WTC11 (cell line): ENCODE data around the gene SLC29A1. TPM values are rescaled to one million over a fixed set of nuclear protein-coding genes. Genes with fewer than 3 reads are reported as not detected.

Experiments
- ATAC-seq: fragments of 200-7000 bp; cut with Tn5 transposase; 2 replicates; pipeline ENCODE4 v1.10.0; 2021; ENCODE audit warnings: mild to moderate bottlenecking, moderate library complexity
- CTCF ChIA-PET: fragments of 300-600 bp; sonication (Branson Sonifier 250); formaldehyde crosslinking; loops from one replicate; lab custom pipeline; 2021; ENCODE audit warnings: antibody characterized with exemption; lab: Charles Lee
- POLR2A ChIA-PET: fragments of 350-600 bp; sonication (Branson Sonifier 250); formaldehyde crosslinking; loops from one replicate; lab custom pipeline; 2021; ENCODE audit warnings: antibody characterized with exemption; lab: Charles Lee
- DNase-seq: peaks from one replicate; pipeline ENCODE4 v3.0.0; 2021; ENCODE audit warnings: low spot score
- H3K27ac Mint-ChIP-seq: 2 replicates; pipeline ENCODE4 v1.8.0; 2021; ENCODE audit warnings: mixed read lengths
- H3K27me3 Mint-ChIP-seq: 2 replicates; pipeline ENCODE4 v1.8.0; 2021; ENCODE audit warnings: low read depth, mild to moderate bottlenecking, moderate library complexity, mixed read lengths
- H3K36me3 Mint-ChIP-seq: 2 replicates; pipeline ENCODE4 v1.8.0; 2021; ENCODE audit warnings: mixed read lengths
- H3K4me1 Mint-ChIP-seq: 2 replicates; pipeline ENCODE4 v1.8.0; 2022; ENCODE audit warnings: mixed read lengths
- H3K4me3 Mint-ChIP-seq: 2 replicates; pipeline ENCODE4 v1.8.0; 2021; ENCODE audit warnings: mild to moderate bottlenecking, moderate library complexity, mixed read lengths
- H3K9me3 Mint-ChIP-seq: 2 replicates; pipeline ENCODE4 v1.8.0; 2021; ENCODE audit warnings: mixed read lengths
- CBFB ChIP-seq: sonication (generic); formaldehyde crosslinking; IDR thresholded peaks from 2 replicates; pipeline ENCODE4 v1.8.1; 2022; ENCODE audit warnings: mild to moderate bottlenecking, low read depth, missing genetic modification reagents
- CREM ChIP-seq: sonication (generic); formaldehyde crosslinking; IDR thresholded peaks from 2 replicates; pipeline ENCODE4 v1.8.1; 2022; ENCODE audit warnings: mild to moderate bottlenecking, missing genetic modification reagents, moderate library complexity
- FOXJ3 ChIP-seq: sonication (generic); formaldehyde crosslinking; IDR thresholded peaks from 2 replicates; pipeline ENCODE4 v1.9.0; 2021; ENCODE audit warnings: missing genetic modification reagents, mild to moderate bottlenecking, borderline replicate concordance
- FOXK1 ChIP-seq: sonication (generic); formaldehyde crosslinking; IDR thresholded peaks from 2 replicates; pipeline ENCODE4 v1.8.0; 2022; ENCODE audit warnings: mild to moderate bottlenecking, moderate library complexity, missing genetic modification reagents
- GABPB1 ChIP-seq: sonication (generic); formaldehyde crosslinking; IDR thresholded peaks from 2 replicates; pipeline ENCODE4 v1.8.1; 2023; ENCODE audit warnings: mild to moderate bottlenecking, missing genetic modification reagents
- IRF2 ChIP-seq: sonication (generic); formaldehyde crosslinking; IDR thresholded peaks from 2 replicates; pipeline ENCODE4 v1.8.0; 2022; ENCODE audit warnings: low read depth, missing genetic modification reagents, borderline replicate concordance
- JUN ChIP-seq: sonication (generic); formaldehyde crosslinking; IDR thresholded peaks from 2 replicates; pipeline ENCODE4 v1.8.0; 2023; ENCODE audit warnings: mild to moderate bottlenecking, missing genetic modification reagents
- MYBL2 ChIP-seq: sonication (generic); formaldehyde crosslinking; IDR thresholded peaks from 2 replicates; pipeline ENCODE4 v1.8.1; 2023; ENCODE audit warnings: mild to moderate bottlenecking, moderate library complexity, missing genetic modification reagents
- NR2C2 ChIP-seq: sonication (generic); formaldehyde crosslinking; IDR thresholded peaks from 2 replicates; pipeline ENCODE4 v1.8.0; 2022; ENCODE audit warnings: mild to moderate bottlenecking, missing genetic modification reagents
- NR3C1 ChIP-seq: sonication (generic); formaldehyde crosslinking; conservative IDR thresholded peaks from 2 replicates; pipeline ENCODE4 v1.8.1; 2023; ENCODE audit warnings: low read depth, mild to moderate bottlenecking, missing genetic modification reagents
- SOX15 ChIP-seq: fragments of 250-450 bp; sonication (Bioruptor Pico); IDR thresholded peaks from 2 replicates; pipeline ENCODE4 v1.9.0; 2021; ENCODE audit warnings: mild to moderate bottlenecking
- SP1 ChIP-seq: sonication (generic); formaldehyde crosslinking; conservative IDR thresholded peaks from 2 replicates; pipeline ENCODE4 v1.8.1; 2022; ENCODE audit warnings: missing genetic modification reagents
- ZBTB21 ChIP-seq: sonication (generic); formaldehyde crosslinking; IDR thresholded peaks from 2 replicates; pipeline ENCODE4 v1.8.1; 2023; ENCODE audit warnings: mild to moderate bottlenecking, missing genetic modification reagents, borderline replicate concordance
- ZNF138 ChIP-seq: sonication (generic); formaldehyde crosslinking; conservative IDR thresholded peaks from 2 replicates; pipeline ENCODE4 v1.8.1; 2022; ENCODE audit warnings: mild to moderate bottlenecking, moderate library complexity, missing genetic modification reagents
- ZNF263 ChIP-seq: sonication (generic); formaldehyde crosslinking; IDR thresholded peaks from 2 replicates; pipeline ENCODE4 v1.8.1; 2022; ENCODE audit warnings: low read depth, mild to moderate bottlenecking, moderate library complexity, missing genetic modification reagents
- ZNF317 ChIP-seq: sonication (generic); formaldehyde crosslinking; IDR thresholded peaks from 2 replicates; pipeline ENCODE4 v1.8.1; 2023; ENCODE audit warnings: low read depth, mild to moderate bottlenecking, moderate library complexity, missing genetic modification reagents, borderline replicate concordance
- ZNF423 ChIP-seq: fragments of 250-450 bp; sonication (Bioruptor Pico); IDR thresholded peaks from 2 replicates; pipeline ENCODE4 v2.1.2; 2022; ENCODE audit warnings: mild to moderate bottlenecking, moderate library complexity
- total RNA-seq: library from RNA; stranded (reverse); gene quantifications from 3 replicates; pipeline ENCODE4 v1.2.3, GENCODE V29; 2021
- TF ChIP-seq, protein P1 (sequence below): sonication (generic); formaldehyde crosslinking; IDR thresholded peaks from 2 replicates; pipeline ENCODE4 v1.8.0; 2022; ENCODE audit warnings: mild to moderate bottlenecking, missing genetic modification reagents
- TF ChIP-seq, protein P2 (sequence below): fragments of 200-600 bp; IDR thresholded peaks from 2 replicates; pipeline ENCODE4 v1.8.0; 2022; ENCODE audit warnings: antibody characterized with exemption
- TF ChIP-seq, protein P3 (sequence below): sonication (generic); formaldehyde crosslinking; IDR thresholded peaks from 2 replicates; pipeline ENCODE4 v1.8.1; 2023; ENCODE audit warnings: mild to moderate bottlenecking, missing genetic modification reagents
- TF ChIP-seq, protein P4 (sequence below): sonication (generic); formaldehyde crosslinking; IDR thresholded peaks from 2 replicates; pipeline ENCODE4 v1.8.1; 2022; ENCODE audit warnings: mild to moderate bottlenecking, missing genetic modification reagents, moderate library complexity, borderline replicate concordance
- TF ChIP-seq, protein P5 (sequence below): sonication (generic); formaldehyde crosslinking; IDR thresholded peaks from 2 replicates; pipeline ENCODE4 v1.8.0; 2022; ENCODE audit warnings: mild to moderate bottlenecking, missing genetic modification reagents
- TF ChIP-seq, protein P6 (sequence below): sonication (generic); formaldehyde crosslinking; IDR thresholded peaks from 2 replicates; pipeline ENCODE4 v1.8.1; 2023; ENCODE audit warnings: mild to moderate bottlenecking, missing genetic modification reagents
- TF ChIP-seq, protein P7 (sequence below): sonication (generic); formaldehyde crosslinking; IDR thresholded peaks from 2 replicates; pipeline ENCODE4 v1.8.1; 2022; ENCODE audit warnings: low read depth, mild to moderate bottlenecking, moderate library complexity, missing genetic modification reagents, borderline replicate concordance

SLC29A1 gene
- total RNA-seq, 1 experiment from 2014 or later = 139 TPM

DNA sequence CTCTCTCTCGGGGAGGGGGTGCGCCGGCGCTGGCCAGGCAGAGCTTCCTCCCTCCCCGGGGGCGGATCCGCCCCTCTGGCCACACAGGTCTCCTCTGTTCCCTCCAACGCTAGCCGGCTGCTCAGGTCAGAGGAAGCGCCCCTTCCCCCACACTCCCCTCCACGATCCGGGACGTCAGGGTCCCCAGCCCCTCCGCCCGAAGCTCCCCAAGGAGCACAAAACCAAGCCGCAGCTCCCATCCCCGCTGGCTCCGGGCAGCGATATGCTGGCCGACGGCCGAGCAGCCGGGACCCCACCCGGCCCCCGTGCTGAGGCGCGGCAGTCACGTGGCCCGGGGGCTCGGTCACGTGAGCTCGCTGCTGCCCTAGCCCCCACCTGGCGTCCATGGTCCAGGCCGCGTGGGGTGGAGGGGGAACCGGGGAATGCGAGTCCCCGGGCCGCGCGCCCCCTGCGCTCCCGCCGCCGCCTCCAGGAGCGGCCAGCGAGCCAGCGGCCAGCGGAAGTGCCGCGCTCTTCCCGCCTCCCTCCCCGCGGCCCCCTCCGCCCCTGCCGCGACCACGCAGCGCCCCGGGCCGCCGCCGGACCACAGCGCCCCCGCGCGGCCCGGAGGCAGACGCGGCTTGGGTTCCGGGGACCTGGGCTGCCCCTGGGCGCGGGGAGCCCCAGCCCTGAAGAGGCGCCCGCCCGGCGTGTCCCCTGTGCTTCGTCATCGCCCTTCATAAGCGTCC lies 33.8 kb downstream of the SLC29A1 start, which contains the start of gene SLC35B2:
SLC35B2 (minus strand) TSS at position 504 of the 728 bp plus-strand sequence; CDS start at position 386, 118 bp downstream.
- ChIA-PET CTCF (interaction anchor here (0.7 to 4.4 kb wide), 35 partner anchors 8 to 628 kb away, joined by 3 to 76 read pairs (median 5); partner anchors contain the start of genes AARS2, HSP90AB1, SLC29A1 and TMEM151B), POLR2A (interaction anchor here (0.6 to 3.7 kb wide), 17 partner anchors 10 to 331 kb away, joined by 3 to 83 read pairs (median 4); partner anchors contain the start of genes AARS2, CDC5L, HSP90AB1 and SLC29A1)
- Mint-ChIP-seq H3K36me3 (peaks cover 36% of the 10 kb centered on the region), H3K9me3 (no peaks in the 10 kb centered on the region), H3K4me1 (peaks cover 27% of the 10 kb centered on the region), H3K27me3 (no peaks in the 10 kb centered on the region), H3K4me3 (peak within 1 kb of the TSS; percentile 83), H3K27ac (peak within 1 kb of the TSS; percentile 87)
- ATAC-seq (peak; percentile 31), DNase-seq (peak; percentile 76)
- TF ChIP-seq IRF2 (CRISPR knock-in tag) (no peak), FOXK1 (CRISPR knock-in tag) (peak; percentile 68), ZNF317 (no peak), NR3C1 (CRISPR knock-in tag) (no peak), ZBTB21 (CRISPR knock-in tag) (no peak; the same call in 1 of the 2 replicates), SP1 (CRISPR knock-in tag) (peak; percentile 63; the same call in 1 of the 2 replicates), SOX15 (no peak), CBFB (CRISPR knock-in tag) (no peak), ZNF263 (no peak), MYBL2 (CRISPR knock-in tag) (peak; percentile 74), ZNF138 (CRISPR knock-in tag) (no peak), ZNF423 (peak; percentile 33), GABPB1 (CRISPR knock-in tag) (peak; percentile 62; the same call in 1 of the 2 replicates), JUN (CRISPR knock-in tag) (peak; percentile 82; the same call in 1 of the 2 replicates), FOXJ3 (CRISPR knock-in tag) (no peak), CREM (CRISPR knock-in tag) (no peak), NR2C2 (CRISPR knock-in tag) (no peak)
- TF ChIP-seq, protein P1, sequence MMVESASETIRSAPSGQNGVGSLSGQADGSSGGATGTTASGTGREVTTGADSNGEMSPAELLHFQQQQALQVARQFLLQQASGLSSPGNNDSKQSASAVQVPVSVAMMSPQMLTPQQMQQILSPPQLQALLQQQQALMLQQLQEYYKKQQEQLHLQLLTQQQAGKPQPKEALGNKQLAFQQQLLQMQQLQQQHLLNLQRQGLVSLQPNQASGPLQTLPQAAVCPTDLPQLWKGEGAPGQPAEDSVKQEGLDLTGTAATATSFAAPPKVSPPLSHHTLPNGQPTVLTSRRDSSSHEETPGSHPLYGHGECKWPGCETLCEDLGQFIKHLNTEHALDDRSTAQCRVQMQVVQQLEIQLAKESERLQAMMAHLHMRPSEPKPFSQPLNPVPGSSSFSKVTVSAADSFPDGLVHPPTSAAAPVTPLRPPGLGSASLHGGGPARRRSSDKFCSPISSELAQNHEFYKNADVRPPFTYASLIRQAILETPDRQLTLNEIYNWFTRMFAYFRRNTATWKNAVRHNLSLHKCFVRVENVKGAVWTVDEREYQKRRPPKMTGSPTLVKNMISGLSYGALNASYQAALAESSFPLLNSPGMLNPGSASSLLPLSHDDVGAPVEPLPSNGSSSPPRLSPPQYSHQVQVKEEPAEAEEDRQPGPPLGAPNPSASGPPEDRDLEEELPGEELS (CRISPR knock-in tag) = peak; percentile 59
- TF ChIP-seq, protein P2, sequence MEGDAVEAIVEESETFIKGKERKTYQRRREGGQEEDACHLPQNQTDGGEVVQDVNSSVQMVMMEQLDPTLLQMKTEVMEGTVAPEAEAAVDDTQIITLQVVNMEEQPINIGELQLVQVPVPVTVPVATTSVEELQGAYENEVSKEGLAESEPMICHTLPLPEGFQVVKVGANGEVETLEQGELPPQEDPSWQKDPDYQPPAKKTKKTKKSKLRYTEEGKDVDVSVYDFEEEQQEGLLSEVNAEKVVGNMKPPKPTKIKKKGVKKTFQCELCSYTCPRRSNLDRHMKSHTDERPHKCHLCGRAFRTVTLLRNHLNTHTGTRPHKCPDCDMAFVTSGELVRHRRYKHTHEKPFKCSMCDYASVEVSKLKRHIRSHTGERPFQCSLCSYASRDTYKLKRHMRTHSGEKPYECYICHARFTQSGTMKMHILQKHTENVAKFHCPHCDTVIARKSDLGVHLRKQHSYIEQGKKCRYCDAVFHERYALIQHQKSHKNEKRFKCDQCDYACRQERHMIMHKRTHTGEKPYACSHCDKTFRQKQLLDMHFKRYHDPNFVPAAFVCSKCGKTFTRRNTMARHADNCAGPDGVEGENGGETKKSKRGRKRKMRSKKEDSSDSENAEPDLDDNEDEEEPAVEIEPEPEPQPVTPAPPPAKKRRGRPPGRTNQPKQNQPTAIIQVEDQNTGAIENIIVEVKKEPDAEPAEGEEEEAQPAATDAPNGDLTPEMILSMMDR = peak; percentile 75
- TF ChIP-seq, protein P3, sequence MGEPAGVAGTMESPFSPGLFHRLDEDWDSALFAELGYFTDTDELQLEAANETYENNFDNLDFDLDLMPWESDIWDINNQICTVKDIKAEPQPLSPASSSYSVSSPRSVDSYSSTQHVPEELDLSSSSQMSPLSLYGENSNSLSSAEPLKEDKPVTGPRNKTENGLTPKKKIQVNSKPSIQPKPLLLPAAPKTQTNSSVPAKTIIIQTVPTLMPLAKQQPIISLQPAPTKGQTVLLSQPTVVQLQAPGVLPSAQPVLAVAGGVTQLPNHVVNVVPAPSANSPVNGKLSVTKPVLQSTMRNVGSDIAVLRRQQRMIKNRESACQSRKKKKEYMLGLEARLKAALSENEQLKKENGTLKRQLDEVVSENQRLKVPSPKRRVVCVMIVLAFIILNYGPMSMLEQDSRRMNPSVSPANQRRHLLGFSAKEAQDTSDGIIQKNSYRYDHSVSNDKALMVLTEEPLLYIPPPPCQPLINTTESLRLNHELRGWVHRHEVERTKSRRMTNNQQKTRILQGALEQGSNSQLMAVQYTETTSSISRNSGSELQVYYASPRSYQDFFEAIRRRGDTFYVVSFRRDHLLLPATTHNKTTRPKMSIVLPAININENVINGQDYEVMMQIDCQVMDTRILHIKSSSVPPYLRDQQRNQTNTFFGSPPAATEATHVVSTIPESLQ (CRISPR knock-in tag) = no peak
- TF ChIP-seq, protein P4, sequence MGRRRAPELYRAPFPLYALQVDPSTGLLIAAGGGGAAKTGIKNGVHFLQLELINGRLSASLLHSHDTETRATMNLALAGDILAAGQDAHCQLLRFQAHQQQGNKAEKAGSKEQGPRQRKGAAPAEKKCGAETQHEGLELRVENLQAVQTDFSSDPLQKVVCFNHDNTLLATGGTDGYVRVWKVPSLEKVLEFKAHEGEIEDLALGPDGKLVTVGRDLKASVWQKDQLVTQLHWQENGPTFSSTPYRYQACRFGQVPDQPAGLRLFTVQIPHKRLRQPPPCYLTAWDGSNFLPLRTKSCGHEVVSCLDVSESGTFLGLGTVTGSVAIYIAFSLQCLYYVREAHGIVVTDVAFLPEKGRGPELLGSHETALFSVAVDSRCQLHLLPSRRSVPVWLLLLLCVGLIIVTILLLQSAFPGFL (CRISPR knock-in tag) = peak; percentile 77; the same call in 1 of the 2 replicates
- TF ChIP-seq, protein P5, sequence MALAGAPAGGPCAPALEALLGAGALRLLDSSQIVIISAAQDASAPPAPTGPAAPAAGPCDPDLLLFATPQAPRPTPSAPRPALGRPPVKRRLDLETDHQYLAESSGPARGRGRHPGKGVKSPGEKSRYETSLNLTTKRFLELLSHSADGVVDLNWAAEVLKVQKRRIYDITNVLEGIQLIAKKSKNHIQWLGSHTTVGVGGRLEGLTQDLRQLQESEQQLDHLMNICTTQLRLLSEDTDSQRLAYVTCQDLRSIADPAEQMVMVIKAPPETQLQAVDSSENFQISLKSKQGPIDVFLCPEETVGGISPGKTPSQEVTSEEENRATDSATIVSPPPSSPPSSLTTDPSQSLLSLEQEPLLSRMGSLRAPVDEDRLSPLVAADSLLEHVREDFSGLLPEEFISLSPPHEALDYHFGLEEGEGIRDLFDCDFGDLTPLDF = 0 out of 2 replicates have a peak, but pooled peaks have one; percentile 12
- TF ChIP-seq, protein P6, sequence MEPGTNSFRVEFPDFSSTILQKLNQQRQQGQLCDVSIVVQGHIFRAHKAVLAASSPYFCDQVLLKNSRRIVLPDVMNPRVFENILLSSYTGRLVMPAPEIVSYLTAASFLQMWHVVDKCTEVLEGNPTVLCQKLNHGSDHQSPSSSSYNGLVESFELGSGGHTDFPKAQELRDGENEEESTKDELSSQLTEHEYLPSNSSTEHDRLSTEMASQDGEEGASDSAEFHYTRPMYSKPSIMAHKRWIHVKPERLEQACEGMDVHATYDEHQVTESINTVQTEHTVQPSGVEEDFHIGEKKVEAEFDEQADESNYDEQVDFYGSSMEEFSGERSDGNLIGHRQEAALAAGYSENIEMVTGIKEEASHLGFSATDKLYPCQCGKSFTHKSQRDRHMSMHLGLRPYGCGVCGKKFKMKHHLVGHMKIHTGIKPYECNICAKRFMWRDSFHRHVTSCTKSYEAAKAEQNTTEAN (CRISPR knock-in tag) = no peak
- TF ChIP-seq, protein P7, sequence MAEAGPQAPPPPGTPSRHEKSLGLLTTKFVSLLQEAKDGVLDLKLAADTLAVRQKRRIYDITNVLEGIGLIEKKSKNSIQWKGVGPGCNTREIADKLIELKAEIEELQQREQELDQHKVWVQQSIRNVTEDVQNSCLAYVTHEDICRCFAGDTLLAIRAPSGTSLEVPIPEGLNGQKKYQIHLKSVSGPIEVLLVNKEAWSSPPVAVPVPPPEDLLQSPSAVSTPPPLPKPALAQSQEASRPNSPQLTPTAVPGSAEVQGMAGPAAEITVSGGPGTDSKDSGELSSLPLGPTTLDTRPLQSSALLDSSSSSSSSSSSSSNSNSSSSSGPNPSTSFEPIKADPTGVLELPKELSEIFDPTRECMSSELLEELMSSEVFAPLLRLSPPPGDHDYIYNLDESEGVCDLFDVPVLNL (CRISPR knock-in tag) = no peak
